Activated CD4-positive, alpha-beta T cell treated with anti-CD3 and anti-CD28 coated beads for 4 hours (primary cell): ENCODE data around the gene CD200R1.
"Not testable (repeated sequence)": the region's sequence is repeated elsewhere in the genome, so short reads cannot be mapped to it uniquely, and the experiment has no call there.

Source experiments
- DNase-seq, 2 donors: peaks; one replicate each; pipeline ENCODE4 v3.0.0-alpha.2; 2020

CD200R1 gene

DNA sequence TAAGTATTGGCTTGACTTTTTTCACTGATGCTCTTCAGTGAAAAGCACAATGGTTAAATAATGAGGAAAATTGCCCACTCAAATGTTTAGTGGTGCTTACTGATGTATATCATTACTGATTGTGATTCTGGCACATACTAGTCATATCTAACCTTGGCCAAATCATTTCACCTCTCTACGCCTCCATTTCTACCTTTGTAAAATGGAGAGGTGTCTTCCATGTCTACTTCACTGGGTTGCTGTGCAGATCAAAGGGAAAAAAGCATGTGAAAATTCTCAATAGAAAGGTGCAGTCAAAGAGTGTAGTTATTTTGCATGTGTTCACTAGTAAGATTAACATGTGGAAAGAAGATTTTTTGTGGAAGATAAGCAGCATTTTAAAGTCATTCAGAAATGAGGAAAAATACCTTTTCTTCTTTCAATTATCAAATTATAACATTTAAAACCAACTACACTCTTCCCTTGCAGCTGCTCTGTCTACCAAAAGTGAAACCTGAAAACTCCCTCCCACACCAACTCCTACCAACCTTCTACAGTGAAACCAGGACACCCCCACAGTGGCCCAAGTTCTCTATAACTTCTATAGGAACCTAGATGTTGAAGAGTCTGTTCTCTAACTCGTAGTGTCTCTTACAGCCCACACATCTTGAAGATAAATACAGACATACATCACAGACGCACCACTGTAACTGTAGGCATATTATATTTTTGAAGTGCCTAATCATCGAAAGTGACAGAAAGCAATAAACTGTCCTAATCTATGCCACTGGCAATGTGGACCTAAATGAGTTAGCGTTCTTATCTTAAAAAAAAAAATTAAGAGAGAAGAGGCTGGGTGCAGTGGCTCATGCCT is 1.4 kb downstream of the CD200R1 start:
- peak; percentile 61 to 68 for DNase-seq

GRCh38 chr3:112972158-112972557 is 2.7 kb downstream of the CD200R1 start:
- DNase-seq, result no peak

GRCh38 chr3:112967828-112968227 is 7.1 kb downstream of the CD200R1 start:
- no peak for DNase-seq

GRCh38 chr3:112967425-112967824 is 7.5 kb downstream of the CD200R1 start:
- no peak for DNase-seq

DNA sequence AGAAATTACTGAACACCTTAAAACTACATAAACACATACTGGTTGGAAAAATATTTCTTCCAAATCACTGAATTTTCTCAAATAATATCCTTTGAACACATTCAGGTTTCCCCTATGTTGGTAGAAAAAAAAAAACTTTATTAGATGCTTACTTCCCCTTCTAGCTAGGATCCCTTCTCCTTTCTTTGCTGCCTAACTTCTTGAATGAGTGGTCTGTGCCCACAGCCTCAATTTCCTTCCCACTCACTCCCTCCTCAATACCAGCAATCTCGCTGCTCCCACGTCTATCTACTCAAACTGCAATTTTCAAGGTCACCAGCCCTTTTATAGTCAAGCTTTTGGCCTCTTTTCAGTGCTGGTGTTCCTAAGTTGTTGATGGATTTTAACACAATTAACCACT is 8.3 kb downstream of the CD200R1 start:
- no peak for DNase-seq

- no peak for DNase-seq
Measured at GRCh38 chr3:112965656-112966055, 9.2 kb downstream of the CD200R1 start.

DNA sequence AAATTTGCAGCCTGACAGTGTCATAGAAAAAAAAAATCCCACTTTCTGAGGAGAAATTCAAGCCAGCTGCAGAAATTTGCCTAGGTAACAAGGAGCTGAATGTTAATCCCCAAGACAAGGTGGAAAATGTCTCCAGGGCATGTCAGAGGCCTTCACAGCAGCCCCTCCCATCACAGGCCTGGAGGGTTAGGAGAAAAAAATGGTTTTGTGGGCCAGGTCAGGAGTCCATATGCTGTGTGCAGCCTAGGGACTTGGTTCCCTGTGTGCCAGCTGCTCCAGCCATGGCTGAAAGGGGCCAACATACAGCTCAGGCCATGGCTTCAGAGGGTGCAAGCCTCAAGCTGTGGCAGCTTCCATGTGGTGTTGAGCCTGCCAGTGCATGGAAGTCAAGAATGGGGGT is 11.2 kb downstream of the CD200R1 start:
- no peak for DNase-seq

DNA sequence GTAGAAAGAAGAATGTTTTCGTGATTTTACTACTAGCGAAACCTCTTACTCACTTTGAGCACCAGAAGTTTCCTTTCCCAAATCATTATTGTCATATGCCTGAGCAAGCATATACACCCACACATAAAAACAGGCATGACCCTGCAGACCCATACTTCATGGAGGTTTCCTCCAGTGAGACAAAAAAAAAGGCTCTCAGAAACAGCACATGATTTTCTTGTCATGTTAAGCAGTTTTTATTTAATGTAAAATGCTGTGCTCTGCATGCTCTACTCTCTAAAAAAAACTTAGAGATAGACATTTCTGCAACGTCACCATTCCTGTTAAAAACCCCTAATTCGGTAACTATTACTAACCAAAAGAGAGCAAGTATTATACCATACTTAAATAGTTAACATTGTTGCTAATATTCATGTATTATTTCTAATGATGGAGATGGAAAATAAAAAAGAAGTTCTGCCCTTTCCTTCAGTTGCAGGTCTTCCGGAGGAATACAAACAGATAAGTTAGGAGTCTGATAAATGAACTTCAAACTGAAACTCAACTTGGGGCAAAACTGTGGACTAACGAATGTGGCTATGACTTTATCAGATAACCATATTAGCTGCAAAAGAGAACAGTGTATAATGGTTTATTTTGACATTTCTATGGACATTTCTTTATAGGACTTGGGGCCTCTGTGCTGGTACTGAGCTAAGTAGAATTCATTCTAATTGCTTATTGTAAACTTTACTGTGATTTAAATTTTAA is 15.9 kb downstream of the CD200R1 start:
- DNase-seq, result no peak

GRCh38 chr3:112956351-112956750 is 18.6 kb downstream of the CD200R1 start:
- no peak for DNase-seq

DNA sequence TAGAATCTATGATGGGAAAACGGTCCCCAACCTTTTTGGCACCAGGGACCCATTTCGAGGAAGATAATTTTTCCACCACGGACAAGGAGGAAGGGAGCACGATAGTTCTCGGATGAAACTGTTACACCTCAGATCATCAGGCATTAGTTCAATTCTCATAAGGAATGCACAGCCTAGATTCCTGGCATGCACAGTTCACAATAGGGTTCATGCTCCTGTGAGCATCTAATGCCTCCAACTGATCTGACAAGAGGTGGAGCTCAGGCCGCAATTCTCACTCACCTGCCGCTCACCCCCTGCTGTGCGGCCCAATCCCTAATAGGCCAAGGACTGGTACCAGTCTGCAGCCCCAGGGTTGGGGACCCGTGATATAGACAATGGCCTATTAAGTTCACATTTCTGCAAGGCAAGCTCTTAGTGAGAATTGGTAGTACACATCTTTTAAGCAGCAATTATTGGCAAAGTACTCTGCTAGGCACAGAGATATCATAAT is 26.5 kb downstream of the CD200R1 start:
- DNase-seq, result no peak

DNA sequence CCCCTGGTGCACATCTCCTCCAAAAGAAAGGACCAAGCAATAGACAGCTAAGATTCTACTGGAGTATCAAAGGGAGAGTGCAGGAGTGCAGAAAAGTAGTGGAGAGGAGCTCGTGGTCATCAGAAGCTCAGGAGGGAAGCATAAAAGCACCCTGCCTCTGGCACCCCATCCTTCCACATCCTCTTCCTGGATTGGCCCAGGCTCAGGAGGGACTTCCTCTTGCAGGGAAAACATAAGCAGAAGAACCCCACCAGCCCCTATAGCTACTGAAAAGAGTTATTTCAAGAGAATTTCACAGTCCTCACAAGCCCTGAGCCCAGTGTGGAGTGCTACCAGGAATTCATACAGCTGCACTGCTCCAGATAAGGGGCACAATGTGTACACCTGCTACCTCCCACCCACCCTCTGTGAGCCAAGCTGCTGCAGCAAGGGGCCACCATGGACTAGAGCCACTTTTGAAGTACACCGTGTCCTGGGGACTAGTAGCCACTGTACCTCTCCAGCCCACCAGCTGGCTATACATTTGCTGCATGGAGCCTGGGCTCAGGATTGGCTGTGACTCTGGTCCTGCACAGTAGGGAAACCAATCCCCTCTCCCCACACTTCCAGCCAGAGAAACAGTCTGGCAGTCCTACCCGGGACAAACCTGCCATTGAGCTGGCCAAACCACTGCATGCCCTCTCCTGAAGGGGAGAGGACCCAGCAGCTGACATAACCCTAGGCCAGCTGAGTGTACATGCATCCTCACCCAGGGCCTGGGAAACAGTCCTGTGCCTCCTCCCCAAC is 43.0 kb downstream of the CD200R1 start:
- no peak for DNase-seq

GRCh38 chr3:112930771-112931170 is 44.1 kb downstream of the CD200R1 start:
- no peak for DNase-seq

GRCh38 chr3:112925969-112926368 is 48.9 kb downstream of the CD200R1 start:
- DNase-seq, result no peak

- DNase-seq, result no peak
Measured at GRCh38 chr3:112925560-112925959, 49.3 kb downstream of the CD200R1 start.

DNA sequence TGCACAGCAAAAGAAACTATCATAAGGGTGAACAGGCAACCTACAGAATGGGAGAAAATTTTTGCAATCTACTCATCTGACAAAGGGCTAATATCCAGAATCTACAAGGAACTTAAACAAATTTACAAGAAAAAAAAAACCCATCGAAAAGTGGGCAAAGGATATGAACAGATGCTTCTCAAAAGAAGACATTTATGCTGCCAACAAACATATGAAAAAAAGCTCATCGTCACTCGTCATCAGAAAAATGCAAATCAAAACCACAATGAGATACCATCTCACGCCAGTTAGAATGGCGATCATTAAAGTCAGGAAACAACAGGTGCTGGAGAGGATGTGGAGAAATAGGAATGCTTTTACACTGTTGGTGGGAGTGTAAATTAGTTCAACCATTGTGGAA is 55.4 kb downstream of the CD200R1 start:
- not testable (repeated sequence) for DNase-seq

DNA sequence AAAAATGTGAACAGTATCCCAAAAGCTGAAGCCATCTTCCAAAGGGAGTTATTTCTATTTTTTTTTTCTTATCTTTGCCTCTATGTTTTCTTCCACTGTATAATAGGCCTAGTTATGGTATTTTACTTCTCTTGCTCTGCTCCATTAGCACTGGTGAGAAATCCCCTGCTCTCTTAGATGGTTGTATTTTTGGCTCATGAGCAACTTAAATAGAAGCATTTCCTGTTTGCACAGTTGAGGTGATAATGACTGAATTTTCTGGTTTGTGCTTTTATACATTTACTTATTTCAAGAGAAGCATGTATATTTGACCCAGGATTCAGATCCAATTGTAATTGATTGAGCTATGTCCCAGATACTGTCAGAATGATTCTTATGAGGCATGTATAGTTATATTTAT is 66.7 kb downstream of the CD200R1 start:
- DNase-seq, result no peak

DNA sequence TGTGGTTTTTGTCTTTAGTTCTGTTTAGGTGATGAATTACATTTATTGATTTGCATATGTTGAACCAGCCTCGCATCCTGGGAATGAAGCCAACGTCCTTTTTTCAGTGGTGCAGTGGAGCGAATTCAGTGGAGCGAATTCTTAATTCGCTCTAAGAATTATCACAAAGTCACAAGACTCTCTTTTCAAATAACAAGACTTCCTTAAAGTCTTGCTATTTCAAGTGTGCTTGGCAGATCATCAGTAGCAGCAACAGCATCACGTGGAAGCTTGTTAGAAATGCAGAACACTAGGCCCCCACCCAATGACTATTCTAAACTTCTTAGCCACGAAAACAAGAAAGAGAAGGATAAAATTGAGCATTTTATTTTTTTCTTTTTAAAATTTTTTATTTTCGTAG is 70.1 kb downstream of the CD200R1 start:
- DNase-seq, result no peak

GRCh38 chr3:112900113-112900512 is 74.8 kb downstream of the CD200R1 start:
- no peak for DNase-seq

GRCh38 chr3:112897791-112898190 is 77.1 kb downstream of the CD200R1 start:
- no peak for DNase-seq

GRCh38 chr3:112894258-112894657 is 80.6 kb downstream of the CD200R1 start:
- no peak for DNase-seq

GRCh38 chr3:112889357-112889756 is 85.5 kb downstream of the CD200R1 start:
- DNase-seq, result no peak

DNA sequence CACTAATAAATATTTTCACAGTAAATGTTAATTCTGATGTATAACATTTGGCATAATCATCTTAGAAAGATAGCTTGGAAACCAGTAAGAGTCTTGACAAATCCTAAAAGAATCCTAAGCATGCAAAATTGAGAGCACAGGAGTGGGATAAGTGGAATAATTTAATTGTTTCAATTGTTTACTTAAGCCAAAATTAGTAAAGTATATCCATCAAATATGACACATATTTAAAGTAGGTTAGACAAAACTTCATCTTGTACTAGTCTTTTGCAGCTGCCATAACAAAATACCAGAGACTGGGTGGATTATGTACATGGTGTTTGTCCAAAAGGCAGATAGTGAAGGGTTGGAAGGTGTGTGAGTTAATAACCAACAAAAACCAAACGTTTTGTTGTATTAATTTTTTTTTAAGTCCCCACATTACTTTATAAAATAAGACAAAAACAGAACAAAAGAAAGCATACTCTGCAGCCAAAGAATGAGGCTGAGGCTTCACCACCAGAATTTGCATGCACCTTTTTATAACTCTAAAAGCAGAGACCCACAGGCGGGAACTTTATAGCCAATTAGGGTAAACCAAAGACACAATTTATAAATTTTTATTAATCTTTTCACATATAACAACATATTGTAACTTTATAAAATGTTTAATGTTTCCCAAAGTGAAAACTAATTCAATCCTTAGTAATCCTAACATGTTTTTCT is 86.4 kb downstream of the CD200R1 start:
- DNase-seq, result no peak
